Esophagus squamous epithelium (tissue), 4 donors: ENCODE results near the gene ANKS1A.

ENCODE experiments used
- CTCF ChIP-seq, 6 experiments: fragments of 450-650 bp in 4 of 6; fragments of 200-600 bp in 2 of 6; sonication (generic) in 2 of 6; IDR thresholded peaks; one replicate each; pipeline ENCODE4 v1.5.1; 2016 to 2019; ENCODE audit warnings: antibody characterized with exemption in 6 of 6, mild to moderate bottlenecking in 4 of 6, moderate library complexity in 4 of 6
- POLR2A ChIP-seq, 4 donors: fragments of 450-650 bp; IDR thresholded peaks; one replicate each; pipeline ENCODE4 v1.6.1; 2017; ENCODE audit warnings: antibody characterized with exemption in 4 of 4, mild to moderate bottlenecking in 4 of 4, moderate library complexity in 3 of 4

GRCh38 chr6:34938268-34938667 lies 49.2 kb downstream of the ANKS1A start:
- no peak for TF ChIP-seq CTCF (IDR thresholded peaks at IDR 0.05)
- TF ChIP-seq POLR2A (IDR thresholded peaks at IDR 0.05), result no peak
